GM12891 (cell line): Measurements from ENCODE around the gene ADCY2.

Experiments
- POLR2A ChIP-seq: IDR thresholded peaks from 2 replicates; pipeline ENCODE4 v1.6.1; 2011; ENCODE audit warnings: low read depth, low read length, control low read depth
- POLR2AphosphoS5 ChIP-seq: IDR thresholded peaks from 2 replicates; pipeline ENCODE4 v1.6.1; 2011; ENCODE audit warnings: low read depth, low read length, control low read depth

- no peak for TF ChIP-seq POLR2A
- TF ChIP-seq POLR2AphosphoS5 = no peak
Measured at GRCh38 chr5:7824995-7825394, 429.1 kb downstream of the ADCY2 start.
